Measurements from ENCODE around the gene PDGFC.

PDGFC gene

DNA sequence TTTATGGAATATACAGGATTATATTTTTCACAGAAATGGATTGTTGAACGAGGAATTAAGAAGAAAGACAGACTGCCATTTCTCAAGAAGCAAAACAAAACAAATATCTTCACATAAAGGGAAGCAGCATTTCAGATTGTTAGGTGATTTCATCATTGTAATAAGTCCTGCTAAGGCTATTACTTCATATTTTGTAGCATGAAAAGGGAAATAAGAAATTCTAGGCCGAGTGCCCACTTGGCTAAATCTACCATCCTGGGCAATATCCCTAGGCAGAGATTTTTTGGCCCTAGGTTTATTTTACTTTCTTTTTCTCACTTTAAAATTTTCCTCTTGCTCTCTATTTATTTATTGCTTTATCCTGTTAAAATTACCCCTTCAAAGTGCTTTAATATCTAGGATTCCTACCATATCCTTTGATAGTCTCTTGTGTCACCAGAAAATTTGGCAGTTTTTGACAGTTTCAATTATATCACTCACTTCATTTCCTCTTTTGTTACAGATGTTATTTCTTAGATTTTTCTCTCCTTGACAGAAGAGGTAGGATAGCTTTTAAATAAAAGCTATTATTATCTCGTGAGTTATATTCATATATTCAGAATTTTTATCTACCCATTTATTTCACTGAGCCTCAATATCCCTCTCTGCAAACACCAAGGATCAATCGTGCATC is 142.3 kb downstream of the PDGFC start:
- no peak for DNase-seq (ENCODE audit: low read depth in 2 of 2)

- DNase-seq (ENCODE audit: low read depth in 2 of 2): no peak
Observed at GRCh38 chr4:156827519-156827918, 144.1 kb downstream of the PDGFC start.

- DNase-seq (ENCODE audit: low read depth in 2 of 2): no peak
Observed at GRCh38 chr4:156825074-156825473, 146.5 kb downstream of the PDGFC start.

DNA sequence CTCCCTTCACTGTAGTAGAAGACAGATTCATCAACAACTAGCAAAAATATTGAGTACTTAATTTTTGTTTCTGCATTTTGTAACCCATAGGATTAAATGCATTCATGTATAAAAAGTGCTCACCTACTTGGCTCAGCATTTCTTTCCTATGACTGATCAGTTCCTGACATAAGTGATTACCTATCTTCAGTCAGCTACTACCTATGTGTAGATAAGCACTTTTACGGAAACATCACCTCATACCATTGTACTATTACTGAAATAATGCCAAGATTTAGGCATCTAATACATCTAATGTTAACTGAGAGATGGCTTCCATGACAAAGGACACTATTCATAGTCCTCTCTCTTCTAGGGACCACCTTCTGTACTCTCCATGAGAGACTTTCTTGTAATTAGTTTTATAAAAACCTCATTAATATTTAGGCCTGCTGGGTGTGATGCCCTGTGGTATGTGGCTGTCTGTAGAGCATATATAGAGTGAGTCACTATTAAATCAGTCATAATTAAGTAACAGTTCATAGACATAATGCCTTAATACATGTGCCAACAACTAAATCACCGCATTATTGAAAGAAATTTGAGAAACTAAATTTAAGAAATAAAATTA is 147.0 kb downstream of the PDGFC start:
- DNase-seq (ENCODE audit: low read depth in 2 of 2): no peak

DNA sequence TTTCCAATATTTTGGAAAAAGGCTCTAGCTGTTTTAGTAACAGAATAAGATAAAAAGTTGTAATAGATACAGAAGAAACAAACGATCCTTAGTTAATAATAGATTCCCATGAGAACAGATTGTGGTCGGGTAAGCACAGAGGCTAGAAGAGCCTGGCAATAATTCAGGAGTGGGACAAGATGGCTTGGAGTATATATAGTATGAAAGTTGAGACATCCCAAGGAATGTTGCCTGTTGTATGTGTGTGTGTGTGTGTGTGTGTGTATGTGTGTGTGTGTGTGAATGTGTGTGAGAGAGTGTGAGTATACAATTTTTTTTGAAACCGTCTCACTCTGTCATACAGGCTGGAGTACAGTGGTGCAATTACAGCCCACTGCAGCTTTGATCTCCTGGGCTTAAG is 150.7 kb downstream of the PDGFC start:
- DNase-seq (ENCODE audit: low read depth in 2 of 2): no peak

DNA sequence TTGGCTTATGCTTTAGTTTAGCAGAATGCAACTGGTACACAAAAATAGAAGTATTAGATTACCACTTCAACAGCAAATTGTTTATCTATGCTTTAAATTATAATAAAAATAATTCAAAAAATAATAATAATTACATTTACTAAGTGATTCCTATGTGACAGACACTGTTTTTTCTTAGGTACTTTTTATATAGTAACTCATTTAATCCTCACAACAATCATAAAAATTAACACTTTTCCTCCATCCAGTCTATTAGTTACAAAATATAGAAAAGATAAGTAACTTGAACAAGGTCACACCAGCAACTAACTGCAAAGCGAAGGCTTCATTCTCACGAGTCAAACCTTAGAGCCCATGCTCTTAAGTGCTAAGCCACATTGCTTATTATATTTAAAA is 155.2 kb downstream of the PDGFC start:
- DNase-seq (ENCODE audit: low read depth in 2 of 2): no peak

GRCh38 chr4:156815717-156816359 is 155.8 kb downstream of the PDGFC start:
- no peak for DNase-seq (ENCODE audit: low read depth in 2 of 2)

GRCh38 chr4:156811963-156812362 is 159.6 kb downstream of the PDGFC start:
- no peak for DNase-seq (ENCODE audit: low read depth in 2 of 2)

DNA sequence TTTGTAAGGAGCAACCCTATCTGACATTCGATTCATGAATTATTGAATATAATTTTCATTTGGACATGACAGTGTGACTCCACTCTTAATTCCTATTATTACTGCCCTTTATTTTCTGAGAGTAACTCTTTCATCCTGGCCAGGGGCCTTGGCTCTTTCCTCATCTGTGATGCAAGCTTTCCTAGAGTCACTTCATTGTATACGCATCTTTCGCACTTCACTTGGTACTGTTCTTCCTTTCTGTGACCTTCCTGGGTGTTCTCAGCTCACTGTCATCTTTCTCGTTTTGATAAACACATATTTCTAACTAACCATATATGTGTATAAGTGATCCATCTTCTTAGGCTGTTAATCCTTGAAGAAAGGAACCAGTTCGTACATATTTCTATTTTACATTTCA is 160.3 kb downstream of the PDGFC start:
- DNase-seq (ENCODE audit: low read depth in 2 of 2): no peak

- DNase-seq (ENCODE audit: low read depth in 2 of 2): no peak
Observed at GRCh38 chr4:156805696-156806095, 165.9 kb downstream of the PDGFC start.

GRCh38 chr4:156803056-156803455 is 168.5 kb downstream of the PDGFC start:
- no peak for DNase-seq (ENCODE audit: low read depth in 2 of 2)

DNA sequence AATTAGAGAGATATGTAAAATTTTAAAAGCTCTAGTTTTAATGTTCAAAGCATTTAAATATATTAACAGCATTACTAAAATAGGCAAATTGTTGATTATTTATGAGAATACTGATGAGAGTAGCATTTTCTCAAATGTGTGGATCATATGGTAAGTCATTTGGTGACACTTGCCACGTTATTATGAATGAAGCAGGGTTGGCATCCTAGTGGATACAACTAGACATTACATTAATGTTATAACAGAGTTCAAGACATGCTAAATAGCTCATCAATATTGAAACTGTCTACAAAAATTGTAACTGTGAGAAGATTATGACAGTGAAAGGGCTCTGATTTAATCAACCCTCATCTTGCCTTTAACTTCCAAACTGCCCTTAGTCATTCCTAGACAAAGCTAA is 171.1 kb downstream of the PDGFC start:
- no peak for DNase-seq (ENCODE audit: low read depth in 2 of 2)

DNA sequence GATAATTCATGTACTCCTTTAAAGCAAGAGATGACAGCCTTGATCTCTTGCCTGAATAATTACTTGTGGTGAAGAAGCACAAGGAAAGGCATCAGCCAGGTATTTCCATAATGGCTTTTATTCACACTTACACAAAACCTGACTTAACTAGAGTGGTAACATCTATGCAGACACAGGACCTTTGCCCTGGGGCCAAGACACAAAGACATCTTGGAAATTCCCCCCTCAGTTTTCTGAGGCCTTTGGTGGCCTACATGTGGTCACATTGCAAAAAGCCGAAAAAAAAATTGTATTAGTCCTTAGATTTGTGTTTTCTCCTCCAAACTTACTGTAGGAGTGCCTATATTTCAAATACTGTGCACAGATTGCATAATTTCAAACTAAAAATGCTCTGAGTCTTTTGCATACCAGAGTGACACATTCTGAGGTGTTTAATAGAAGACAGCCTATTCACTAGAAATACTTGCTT is 172.4 kb downstream of the PDGFC start:
- no peak for DNase-seq (ENCODE audit: low read depth in 2 of 2)

- no peak for DNase-seq (ENCODE audit: low read depth in 2 of 2)
Observed at GRCh38 chr4:156798438-156798837, 173.2 kb downstream of the PDGFC start.

DNA sequence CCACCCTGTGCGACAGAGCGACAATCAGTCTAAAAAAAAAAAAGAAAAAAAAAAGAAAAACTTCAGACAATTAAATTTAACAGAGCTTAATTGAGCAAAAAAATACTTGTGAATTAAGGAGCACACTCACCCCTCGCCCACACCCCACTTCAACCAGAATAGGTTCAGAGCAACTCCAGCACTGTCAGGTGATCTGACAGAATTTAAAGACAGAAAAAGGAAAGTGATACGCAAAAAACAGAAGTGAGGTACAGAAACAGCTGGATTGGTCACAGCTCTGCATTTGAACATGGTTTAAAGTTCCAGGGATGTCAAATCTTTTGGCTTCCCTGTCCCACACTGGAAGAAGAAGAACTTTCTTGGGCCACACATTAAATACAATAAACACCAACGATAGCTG is 174.4 kb downstream of the PDGFC start:
- no peak for DNase-seq (ENCODE audit: low read depth in 2 of 2)

GRCh38 chr4:156795727-156796126 is 175.9 kb downstream of the PDGFC start:
- DNase-seq (ENCODE audit: low read depth in 2 of 2): no peak

DNA sequence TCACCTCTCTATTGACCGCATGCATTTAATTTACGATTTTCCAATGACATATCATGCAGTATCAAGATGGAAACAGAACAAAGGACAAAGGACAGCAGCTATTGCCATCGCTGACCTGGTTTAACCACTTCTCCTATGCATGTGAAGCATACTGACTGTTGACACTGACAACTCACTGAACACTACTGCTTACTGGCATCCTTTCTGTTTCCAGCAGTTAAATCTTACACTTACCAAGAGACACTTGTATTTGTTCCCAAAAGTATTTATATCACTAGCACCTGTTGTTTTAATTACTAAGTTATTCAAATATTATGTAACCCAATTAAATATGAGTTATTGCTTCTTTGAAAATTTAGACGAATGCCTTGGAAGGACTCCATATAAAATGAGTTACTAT is 176.7 kb downstream of the PDGFC start:
- DNase-seq (ENCODE audit: low read depth in 2 of 2): no peak

DNA sequence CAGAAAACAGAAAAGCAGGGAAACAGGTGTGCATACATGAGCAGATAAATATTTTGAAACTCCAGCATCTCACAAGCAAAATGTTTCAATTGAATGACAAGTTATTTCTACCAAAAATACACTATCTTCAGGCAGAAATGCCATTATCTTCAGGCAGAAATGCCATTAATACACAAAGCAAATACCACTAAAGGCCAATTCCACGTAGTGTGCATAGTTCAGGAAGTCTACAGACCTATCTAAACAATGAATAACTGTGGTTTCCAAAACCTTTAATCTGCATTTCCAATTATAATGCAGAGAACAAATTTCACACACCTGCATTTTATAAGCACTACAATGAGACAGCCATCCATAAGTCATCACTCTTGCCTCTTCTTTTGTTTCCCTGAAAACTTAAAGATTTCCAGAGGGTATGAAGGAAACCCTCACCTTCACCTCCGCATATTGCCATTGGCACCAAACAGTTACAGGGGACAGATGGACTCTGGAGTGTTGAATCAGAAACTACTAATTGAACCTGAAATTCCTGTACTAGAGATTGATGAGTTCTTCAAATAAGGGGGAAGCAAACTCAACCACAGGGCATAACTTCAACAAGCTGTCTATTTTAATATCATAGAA is 179.0 kb downstream of the PDGFC start:
- DNase-seq (ENCODE audit: low read depth in 2 of 2): no peak

DNA sequence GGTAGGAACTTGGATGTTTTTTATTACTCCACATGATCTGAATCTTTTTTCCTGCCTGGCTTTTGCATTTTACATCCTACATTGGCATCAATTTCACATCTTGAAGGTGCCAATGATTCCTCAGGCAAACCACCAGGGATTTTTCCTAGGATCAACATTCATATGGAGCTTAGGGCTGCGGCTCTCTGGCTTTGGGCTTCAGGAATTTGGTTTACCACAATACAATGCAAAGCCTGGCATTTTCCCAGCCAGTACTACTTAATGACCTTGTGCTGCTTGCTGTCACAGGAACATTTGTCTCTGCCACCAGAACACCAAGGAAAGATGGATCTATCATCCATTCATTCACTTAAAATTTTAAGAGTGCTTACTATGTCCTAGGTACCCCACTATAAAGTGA is 180.7 kb downstream of the PDGFC start:
- DNase-seq (ENCODE audit: low read depth in 2 of 2): no peak

DNA sequence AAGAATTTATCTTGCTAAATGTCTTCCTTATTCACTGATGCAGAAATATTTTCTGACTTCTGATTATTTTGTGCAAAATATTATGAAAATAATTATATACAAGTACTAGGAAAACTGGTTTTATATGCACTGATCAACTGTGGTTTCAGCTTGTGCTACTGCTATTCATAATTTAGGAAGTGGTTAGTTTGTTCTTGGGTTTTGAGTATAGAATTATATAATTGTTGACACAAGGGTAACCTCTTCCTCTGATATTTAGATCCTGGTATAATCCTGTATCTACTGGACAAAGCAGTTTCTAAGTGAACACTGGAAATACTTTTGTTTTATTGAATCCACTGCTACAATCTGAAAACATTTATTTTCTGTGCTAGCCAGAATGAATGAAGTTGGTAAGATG is 182.8 kb downstream of the PDGFC start:
- DNase-seq (ENCODE audit: low read depth in 2 of 2): no peak

DNA sequence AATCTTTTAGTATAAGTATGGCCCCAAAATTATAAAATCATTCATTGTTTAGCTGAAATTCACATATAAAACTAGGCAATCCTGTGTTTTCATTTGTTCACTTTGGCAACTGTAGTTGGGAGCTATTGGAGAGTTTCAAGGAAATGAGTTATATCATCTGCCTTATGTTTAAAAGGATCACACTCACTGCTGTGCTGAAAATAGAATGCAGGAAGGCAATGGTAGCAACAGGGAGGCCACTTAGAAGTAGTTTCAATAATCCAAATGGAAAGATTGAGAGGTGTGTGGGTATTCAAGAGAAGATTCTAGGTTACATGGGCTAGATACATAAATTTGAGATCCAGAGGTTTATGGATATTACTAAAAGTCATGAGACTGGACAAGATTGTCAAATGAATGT is 184.9 kb downstream of the PDGFC start:
- no peak for DNase-seq (ENCODE audit: low read depth in 2 of 2)

DNA sequence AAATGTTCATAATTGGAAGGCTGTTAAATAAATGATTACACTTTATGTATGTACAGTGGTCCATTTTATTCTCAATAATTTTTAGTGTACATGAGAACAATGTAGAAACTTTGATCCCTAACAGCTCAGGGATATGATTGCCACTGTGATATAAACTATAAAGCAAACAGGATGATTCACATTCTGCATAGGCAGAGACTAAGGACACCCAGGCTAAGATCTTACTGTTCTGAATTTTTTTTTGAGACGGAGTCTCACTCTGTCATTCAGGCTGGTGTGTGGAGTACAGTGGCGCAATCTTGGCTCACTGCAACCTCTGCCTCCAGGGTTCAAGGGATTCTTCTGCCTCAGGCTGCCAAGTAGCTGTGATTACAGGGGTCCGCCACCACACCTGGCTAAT is 186.6 kb downstream of the PDGFC start:
- DNase-seq (ENCODE audit: low read depth in 2 of 2): no peak

DNA sequence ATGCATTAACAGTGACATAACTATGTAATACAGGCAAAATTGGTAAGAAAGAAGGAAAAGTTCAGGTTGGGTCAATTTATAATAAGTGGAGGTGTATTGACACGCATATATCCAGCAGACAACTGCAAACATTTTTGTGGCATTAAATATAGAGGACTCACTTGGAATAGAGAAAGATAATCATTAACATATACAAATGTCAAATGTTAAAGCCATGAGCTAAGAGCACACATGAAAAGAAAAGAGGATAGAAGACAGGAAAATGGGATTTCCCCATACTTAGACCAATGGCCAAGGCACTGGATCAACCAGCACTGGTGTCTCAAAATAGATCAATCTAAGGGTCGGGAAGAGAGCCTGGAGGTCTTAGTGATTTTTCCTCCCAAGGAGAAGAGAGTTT is 187.6 kb downstream of the PDGFC start:
- DNase-seq (ENCODE audit: low read depth in 2 of 2): no peak

Measured in stimulated activated CD8-positive, alpha-beta memory T cell treated with anti-CD3 and anti-CD28 coated beads, Interleukin-7, amount 100 ng/mL, for 4 hours (primary cell).